22Rv1 (cell line): ENCODE measurements around the gene RNLS.

Source experiments
- H3K27ac ChIP-seq: fragments of 450-650 bp; 2 replicates; pipeline ENCODE4 v1.5.1; 2017
- ZFX ChIP-seq: fragments of 450-650 bp; IDR thresholded peaks from 2 replicates; pipeline ENCODE4 v1.6.1; 2017; ENCODE audit warnings: antibody characterized with exemption, borderline replicate concordance
- TF ChIP-seq, protein P1 (sequence below): fragments of 450-650 bp; IDR thresholded peaks from 2 replicates; pipeline ENCODE4 v1.5.1; 2017; ENCODE audit warnings: mild to moderate bottlenecking

RNLS gene

DNA sequence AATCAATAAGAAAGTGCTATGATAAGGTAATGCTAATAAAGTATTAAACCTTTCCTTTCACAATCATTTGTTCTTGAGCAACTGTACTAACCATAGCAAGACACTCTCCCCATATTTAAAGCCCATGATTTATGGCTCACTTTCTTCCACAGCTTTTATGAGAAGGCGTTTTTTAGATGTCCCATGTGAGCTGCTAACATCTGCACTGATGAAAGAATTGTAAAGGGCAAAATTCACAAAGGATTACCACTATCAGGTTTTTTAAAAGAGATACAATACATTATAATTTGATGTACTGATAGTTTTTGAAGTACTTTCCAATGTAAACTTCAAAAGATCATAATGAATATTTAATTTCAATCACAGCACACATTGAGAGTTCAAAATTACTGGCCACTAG, 75.7 kb downstream of the RNLS start:
- H3K27ac ChIP-seq, result no peak overlapping the region
- TF ChIP-seq, protein P1, sequence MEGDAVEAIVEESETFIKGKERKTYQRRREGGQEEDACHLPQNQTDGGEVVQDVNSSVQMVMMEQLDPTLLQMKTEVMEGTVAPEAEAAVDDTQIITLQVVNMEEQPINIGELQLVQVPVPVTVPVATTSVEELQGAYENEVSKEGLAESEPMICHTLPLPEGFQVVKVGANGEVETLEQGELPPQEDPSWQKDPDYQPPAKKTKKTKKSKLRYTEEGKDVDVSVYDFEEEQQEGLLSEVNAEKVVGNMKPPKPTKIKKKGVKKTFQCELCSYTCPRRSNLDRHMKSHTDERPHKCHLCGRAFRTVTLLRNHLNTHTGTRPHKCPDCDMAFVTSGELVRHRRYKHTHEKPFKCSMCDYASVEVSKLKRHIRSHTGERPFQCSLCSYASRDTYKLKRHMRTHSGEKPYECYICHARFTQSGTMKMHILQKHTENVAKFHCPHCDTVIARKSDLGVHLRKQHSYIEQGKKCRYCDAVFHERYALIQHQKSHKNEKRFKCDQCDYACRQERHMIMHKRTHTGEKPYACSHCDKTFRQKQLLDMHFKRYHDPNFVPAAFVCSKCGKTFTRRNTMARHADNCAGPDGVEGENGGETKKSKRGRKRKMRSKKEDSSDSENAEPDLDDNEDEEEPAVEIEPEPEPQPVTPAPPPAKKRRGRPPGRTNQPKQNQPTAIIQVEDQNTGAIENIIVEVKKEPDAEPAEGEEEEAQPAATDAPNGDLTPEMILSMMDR, result no peak
- TF ChIP-seq ZFX, result no peak

- H3K27ac ChIP-seq, result no peak overlapping the region
- no peak for TF ChIP-seq ZFX
- TF ChIP-seq, protein P1, result no peak
Measured at GRCh38 chr10:88505680-88506215, 77.4 kb downstream of the RNLS start.

GRCh38 chr10:88505265-88505664, 77.9 kb downstream of the RNLS start:
- no peak for TF ChIP-seq ZFX
- TF ChIP-seq, protein P1, result no peak
- no peak overlapping the region for H3K27ac ChIP-seq

GRCh38 chr10:88500656-88501055, 82.5 kb downstream of the RNLS start:
- 0 out of 2 replicates have a peak overlapping the region, but pooled peaks have one; percentile 12 for H3K27ac ChIP-seq
- no peak for TF ChIP-seq ZFX
- TF ChIP-seq, protein P1, result no peak

GRCh38 chr10:88499569-88500470, 83.3 kb downstream of the RNLS start:
- 0 out of 2 replicates have a peak overlapping the region, but pooled peaks have one; percentile 12 for H3K27ac ChIP-seq
- no peak for TF ChIP-seq ZFX
- TF ChIP-seq, protein P1, result no peak

GRCh38 chr10:88497913-88498312, 85.2 kb downstream of the RNLS start:
- H3K27ac ChIP-seq, result no peak overlapping the region
- TF ChIP-seq ZFX, result no peak
- TF ChIP-seq, protein P1, result no peak

DNA sequence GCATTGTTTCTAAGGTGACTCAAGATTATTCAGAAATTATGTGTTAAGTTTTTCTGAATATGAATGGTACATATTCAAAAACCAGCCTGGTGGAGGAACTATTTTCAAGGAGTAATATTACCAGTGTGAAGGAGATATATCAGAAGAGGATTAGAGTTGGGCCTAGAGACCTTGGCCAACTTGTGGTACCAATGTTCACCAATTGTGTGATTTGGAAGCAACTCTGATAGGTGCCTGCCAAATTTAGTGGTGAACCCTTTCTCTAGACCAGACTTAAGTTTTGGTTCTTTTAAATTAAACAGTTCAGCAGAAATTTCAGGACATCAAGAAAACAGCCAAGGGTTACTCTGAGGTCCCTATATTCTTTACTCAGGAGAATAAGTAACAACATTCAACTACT, 88.6 kb downstream of the RNLS start:
- H3K27ac ChIP-seq, result no peak overlapping the region
- TF ChIP-seq ZFX, result no peak
- TF ChIP-seq, protein P1, result no peak
